Globus pallidus (tissue), 1 donor: ENCODE results near the gene SERF2.
"Not testable (repeated sequence)": the region's sequence is repeated elsewhere in the genome, so short reads cannot be mapped to it uniquely, and the experiment has no call there.

Source experiments
- DNase-seq: peaks from one replicate; pipeline ENCODE4 v3.0.0-alpha.2; 2015; ENCODE audit warnings: low spot score

Gene SERF2

DNA sequence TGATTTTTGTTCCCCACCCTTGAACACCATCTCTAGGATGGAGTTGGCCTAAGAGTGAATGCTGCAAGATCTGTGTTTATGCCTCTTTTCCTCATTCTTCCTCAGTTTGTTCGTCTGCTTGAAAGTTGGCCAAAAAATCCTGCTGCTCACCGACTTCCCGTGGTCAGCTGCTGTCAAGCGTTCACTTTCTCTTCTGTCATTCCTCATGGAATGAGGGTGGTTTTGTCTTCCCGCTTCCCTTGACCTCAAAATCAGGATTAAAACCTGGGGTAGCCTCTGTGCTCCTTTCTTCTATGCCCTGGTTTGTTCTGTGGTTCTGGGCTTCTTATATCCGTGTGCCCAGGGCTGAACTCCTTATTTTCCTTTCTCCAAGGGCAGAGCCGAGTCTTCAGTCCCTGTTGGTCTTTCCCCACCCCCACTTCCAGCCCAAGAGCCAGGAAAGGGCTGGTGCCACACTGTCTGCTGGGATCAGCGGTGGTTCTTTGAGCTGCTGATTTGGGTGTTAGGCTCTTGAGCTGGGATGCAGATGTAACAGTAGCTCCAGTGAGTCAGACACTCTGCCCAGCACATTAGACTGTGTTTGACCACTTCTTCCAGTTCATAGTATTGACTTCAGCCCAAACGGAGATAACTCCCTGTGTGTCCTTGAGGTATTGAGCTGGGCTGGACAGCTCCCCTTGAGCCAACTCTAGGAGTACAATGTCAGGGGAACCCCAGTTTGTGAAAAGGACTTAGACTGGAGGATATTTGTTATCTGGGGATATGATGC, 2.3 kb downstream of the SERF2 start:
- no peak for DNase-seq

DNA sequence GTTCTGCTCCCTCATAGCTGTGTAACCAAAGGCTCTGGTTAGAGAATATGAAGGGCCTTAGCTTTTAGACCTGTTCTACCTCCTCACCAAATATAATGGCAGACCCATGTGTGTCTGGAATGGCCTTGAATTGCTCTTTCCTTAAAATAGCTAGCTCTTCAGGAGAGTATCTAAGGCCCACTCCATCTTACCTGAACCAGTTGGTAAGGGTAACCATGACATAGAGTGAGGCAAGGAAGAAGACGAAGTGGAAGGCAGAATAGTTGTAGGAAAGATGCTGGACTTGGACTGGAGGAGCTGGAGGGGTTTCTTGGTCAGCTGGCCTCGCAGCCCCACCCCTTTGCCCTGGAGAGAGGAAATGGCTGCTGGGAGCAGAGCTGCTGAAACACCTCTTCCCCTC, 3.1 kb downstream of the SERF2 start:
- no peak for DNase-seq

DNA sequence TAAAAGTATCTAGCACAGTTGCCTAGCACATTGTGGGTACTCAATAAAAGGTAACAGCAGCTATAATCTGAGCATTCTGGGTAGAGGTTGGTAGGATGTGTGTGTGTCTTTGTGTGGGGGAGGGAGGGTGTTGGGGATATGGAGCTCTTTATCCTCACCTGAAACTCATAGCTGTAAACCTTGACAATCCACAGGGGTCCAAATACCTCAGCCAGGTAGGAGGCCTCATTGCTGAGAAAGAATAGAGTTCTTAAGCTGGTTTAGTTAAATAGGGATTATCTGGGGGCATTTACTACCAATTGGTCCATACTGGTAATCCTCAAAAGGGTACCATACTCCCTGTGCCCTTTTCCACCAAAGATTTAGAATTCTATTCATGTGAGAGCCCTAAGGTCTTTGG, 3.9 kb downstream of the SERF2 start:
- no peak for DNase-seq

DNA sequence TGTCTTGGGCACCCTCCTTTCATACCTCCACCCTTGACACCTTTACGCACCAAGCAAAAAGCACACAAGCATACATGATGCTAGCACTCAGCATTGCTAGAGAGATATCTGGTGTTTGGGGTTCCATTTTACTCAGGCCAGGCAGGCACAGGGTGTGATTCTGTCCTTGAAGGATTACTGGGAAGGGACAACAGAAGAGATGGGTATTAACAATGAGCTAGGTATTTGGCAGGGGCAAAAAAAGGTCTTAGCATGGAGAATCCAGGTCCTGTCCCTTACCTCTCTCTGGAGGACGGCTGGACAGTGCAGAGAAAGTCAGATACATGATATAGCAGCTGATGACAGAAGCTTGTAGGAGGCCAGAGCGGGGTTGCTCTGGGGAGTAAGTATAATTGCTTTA, 4.4 kb downstream of the SERF2 start:
- no peak for DNase-seq

DNA sequence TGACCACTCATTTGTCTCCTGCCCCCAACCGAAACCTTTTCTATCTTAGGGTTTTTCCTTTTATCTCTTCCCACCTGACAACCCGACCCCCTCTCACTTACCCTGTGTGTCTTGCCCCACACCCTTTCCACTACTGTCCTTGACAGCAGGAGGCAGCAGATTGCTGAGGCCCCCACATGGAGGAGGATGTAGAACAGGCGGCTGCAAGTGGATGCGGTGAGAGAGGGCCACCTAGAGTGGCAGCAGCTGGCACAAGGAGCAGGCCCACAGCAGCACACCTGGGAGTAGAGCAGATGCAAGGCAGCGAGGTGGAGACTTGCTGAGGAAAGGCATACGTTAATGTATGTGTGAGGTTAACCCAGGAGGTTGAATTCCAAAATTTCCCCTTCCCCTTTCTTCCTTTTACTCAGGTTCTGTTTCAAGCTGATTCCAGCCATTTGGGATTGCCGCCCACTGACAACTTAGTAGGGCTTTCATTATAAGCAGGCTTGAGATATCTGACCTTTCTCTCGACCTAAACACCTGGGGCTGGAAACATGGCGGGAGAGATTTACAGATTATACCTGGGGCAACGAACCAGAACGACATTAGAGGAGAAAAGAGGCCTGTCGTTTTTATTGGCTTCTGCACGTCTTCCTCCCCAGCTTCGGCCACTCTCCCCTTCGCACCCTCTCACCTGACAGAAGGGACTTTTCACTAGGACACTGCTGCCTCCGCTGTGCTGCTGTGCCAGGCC, 7.3 kb downstream of the SERF2 start:
- DNase-seq: no peak

DNA sequence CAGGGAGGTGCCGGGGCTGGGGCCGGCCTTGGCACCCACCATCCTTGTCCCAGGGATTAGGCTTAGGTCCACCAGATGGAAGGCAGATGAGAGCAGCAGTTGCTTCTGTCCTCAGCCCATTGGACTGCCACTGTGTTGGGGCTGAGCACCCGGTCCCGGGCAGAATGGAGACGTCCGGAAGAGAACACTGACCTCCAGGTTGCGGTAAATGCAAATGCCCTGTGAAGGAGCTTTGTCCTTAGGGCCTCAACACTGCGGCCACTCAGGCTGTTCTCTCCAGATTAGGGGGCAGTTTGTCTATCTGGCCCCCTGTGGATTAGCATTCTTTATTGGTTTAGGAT, 7.8 kb downstream of the SERF2 start, which contains the start of gene SERINC4:
SERINC4 (minus strand) TSS at position 276 of the 341 bp plus-strand sequence; CDS start at position 42, 234 bp downstream.
- DNase-seq: no peak

DNA sequence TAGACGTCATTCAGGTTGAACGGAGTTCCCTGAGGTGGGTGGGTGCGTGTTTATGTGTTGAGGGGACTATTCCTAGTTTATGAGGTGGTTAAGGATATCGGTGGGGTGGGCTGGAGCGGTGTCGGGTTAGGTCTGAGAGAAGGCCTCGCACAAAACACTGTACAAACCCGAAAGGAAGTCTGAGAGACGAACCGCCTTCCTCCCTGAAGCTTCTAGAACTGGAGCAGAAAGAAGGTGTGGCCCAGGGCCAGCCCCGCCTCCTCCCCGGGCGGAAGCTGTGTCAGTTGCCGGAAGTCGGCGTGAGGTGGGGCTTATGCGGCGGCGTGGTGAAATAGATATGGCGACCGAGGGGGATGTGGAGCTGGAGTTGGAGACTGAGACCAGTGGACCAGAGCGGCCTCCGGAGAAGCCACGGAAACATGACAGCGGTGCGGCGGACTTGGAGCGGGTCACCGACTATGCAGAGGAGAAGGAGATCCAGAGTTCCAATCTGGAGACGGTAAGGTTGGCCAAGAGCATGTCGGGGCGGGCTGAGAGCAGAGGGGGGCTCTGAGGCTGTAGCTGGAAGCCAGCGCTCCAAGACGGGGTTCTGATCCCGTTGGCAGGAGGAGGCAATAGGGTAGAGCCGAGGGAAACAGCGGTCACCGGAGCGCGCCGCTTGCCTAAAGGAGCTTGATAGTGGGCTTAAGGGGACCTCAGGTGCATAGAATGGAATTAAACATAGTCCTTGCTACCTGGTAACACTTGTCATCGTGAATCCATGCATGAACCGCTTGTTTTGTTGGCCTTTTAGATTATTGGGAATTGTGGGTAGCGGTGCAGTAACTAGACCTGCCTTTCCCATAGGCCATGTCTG, 8.4 kb downstream of the SERF2 start, which contains the start of gene HYPK:
HYPK (plus strand) TSS at position 314 of the 856 bp plus-strand sequence; CDS start at position 338, 24 bp downstream.
- peak; percentile 94 for DNase-seq

DNA sequence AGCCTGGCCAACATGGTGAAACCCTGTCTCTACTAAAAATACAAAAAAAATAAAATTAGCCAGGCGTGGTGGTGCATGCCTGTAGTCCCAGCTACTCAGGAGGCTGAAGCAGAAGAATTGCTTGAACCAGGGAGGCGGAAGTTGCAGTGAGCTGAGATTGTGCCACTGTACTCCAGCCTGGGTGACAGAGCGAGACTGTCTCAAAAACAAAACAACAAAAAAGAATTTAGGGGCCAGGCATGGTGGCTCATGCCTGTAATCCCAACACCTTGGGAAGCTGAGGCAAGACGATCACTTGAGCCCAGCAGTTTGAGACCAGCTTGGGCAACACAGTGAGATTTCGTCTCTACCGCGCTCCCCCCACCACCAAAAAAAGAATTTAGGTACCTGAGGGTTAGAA, 10.6 kb downstream of the SERF2 start:
- DNase-seq: not testable (repeated sequence)

DNA sequence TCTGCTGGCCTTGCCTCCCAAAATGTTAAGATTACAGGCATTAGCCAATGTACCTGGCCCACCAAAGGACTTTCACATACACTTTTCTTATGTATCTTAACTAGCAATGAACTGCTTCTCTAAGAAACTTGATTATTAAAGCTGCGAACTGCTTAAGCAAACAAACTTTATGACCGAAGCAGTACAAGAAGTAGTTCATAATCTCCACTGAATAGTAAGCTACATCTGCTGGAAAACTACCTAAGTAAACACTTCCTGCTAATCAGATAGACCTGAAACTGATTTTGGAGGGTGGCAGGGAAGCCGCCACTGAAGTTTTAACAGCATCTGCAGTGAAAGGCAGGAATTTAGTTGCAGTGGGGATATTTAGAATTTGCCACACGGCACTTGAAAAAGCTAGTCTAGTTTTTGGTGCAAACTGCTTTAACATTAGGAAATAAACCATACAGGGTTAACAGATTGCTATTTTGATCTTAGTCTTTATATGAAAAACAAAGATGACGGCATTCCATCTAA, 16.4 kb downstream of the SERF2 start:
- no peak for DNase-seq

DNA sequence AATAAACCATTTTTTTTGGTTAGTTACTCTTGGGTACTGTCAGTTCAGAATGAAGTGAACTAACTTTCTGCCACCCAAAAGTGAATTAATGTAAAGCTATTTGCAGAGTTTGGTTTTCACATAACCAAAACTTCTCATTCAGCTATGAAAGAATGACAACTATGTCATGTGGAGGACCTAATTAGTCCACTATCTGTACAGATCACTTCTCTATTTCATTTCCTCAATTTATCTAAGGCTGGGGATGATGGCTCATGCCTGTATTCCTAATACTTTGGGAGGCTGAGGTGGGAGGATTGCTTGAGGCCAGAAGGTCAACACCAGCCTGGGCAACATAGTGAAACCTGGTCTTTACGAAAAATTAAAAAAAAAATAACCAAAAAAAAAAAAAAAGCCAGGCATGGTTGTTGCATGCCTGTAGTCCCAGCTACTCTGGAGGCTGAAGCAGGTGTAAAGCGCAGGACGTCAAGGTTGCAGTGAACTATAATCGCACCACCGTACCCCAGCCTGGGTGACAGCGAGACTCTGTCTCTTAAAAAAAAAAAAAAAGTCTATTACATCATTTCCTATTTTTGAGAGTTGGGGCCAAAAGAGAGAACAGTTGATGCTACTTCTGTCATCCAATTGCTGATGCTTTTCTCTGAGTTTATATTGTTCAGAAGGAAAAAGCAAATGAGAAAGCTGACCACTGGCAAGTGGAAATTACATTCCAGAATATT, 17.0 kb downstream of the SERF2 start:
- no peak for DNase-seq

DNA sequence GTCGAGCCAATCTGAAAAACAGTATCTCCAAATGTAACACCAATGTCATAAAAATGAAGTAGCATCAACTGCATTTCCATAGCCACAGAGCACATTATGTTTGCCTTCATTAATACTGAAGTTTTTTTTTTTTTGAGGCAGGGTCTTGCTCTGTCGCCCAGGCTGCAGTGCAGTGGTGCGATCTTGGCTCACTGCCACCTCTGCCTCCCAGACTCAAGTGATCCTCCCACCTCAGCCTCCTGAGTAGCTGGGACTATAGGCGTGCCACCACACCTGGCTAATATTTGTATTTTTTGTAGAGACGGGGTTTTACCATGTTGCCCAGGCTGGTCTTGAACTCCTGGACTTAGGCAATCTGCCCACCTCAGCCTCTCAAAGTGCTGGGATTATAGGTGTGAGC, 22.9 kb downstream of the SERF2 start:
- DNase-seq: not testable (repeated sequence)

DNA sequence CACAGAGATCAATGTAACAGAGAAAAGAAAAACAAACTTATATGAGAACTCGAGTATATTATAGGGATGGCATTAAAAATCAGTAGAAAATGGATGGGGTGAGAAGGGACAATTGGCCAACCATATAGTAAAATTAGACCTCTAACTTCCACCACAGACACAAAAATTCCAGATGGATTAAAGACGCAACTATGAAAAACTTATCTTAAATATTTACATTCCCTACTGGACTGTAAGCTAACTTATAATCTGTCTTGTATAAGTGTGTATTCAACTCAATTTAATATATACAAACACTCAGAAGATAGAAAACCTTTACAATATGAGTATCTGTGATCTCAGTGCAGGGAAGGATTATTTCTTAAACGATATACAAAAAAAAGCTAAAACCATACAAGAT, 29.4 kb downstream of the SERF2 start:
- DNase-seq: no peak

DNA sequence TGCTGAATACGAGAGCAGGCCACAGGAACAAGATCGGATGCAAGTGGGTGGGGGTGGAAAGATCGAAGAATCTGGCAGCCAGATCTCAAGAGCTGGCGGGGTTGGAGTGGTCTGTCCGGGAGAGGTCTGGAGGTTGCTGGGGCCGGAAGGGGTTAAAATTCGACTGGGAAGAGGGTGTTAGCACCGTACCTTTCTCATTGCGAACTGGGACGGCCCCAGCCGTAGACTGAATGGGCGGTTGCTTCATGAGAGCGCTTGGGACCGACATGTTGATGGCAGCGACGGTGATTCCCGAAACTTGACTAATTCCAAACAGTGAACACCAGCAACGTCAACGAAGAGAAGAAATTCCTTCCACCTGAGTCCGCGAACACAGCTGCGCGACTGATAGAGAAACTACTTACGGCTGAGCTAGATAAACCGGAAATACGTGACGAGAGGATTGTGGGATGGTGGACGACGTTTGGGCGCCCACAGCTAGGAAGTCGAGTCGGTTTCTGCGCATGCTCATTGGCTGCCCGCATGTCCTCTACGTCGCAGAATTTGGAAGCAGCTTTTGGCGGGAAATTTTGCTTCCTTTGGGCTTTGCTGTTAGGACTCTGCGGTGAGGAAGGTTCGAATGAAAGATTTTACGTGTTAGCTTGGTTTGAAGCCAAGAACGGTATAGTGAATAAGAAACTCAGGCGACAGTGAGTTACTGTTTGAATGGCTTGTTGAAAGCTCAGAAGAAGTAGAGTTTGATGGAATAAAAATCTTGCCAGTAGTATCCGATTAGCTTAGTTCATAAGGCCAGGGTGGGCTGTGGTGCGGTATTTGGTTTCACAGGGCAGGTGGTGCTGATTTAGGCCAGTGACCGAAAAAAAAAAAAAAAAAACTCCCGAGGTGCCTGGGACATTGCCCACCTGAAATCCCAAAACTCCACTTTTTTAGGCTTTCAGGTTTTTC, 32.5 kb downstream of the SERF2 start, which contains the start of gene MFAP1:
MFAP1 (minus strand) TSS at position 389 of the 945 bp plus-strand sequence; CDS start at position 268, 121 bp downstream.
- DNase-seq: peak; percentile 96

DNA sequence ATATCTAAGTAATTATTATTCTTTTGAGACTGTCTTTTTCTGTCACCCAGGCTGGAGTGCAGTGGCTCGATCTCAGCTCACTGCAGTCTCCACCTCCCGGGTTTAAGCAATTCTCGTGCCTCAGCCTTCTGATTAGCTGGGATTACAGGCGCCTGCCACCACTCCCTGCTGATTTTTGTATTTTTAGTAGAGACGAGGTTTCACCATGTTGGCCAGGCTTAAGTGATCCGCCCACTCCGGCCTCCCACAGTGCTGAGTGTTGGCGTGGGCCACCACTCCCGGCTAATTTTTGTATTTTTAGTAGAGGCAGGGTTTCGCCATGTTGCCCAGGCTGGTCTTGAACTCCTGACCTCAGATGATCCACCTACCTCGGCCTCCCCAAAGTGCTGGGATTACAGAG, 33.2 kb downstream of the SERF2 start:
- not testable (repeated sequence) for DNase-seq

DNA sequence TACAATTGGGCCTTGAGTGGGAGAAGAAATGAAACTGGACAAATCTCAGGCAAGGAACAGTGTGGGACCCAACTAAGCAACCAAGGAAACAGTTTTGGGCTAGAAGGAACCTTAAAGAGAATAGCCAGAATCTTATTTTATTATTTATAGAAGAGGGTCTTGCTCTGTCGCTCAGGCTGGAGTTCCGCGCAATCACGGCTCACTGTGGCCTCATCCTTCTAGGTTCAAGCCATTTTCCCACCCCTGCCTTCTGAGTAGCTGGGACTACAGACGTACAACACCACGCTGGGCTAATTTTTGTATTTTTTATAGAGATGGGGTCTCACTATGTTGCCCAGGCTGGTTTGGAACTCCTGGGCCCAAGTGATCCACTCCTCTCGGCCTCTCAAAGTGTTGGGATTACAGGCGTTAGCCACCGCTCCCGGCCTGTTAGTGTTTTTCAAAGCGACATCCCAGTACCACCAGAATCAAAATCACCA, 33.9 kb downstream of the SERF2 start:
- DNase-seq: no peak

DNA sequence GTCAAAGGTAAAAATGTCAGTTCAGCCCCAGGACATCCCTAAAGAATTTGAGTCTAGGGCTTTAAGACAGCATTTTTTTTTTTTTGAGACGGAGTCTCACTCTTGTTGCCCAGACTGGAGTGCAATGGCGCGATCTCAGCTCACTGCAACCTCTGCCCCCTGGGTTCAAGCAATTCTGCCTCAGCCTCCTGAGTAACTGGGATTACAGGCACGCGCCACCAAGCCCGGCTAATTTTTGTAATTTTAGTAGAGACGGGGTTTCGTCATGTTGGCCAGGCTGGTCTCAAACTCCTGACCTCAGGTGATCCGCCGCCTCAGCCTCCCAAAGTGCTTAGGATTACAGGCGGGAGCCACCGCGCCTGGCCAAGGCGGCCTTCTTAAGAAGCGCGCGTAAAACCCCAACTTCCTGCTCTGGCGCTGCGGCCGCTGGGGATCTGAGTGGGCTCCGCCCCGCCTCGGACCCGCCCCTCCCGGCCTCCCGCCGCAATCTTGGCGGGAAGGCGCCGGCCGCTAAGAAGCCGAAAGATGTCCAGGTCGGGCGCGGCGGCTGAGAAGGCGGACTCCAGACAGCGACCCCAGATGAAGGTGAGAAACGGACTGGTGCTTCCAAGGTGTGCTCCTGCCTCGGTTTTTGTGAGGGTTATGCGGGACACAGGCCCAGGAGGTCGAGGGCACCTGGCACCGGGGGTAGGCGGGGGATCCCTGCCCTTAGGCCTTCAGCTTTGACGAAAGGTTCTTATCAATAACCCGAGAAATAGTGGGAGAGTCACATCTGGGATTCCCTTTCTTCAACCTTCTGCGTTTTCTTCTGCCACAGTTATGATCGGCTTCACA, 34.6 kb downstream of the SERF2 start, which contains the start of gene WDR76:
WDR76 (plus strand) TSS at position 495 of the 834 bp plus-strand sequence; CDS start at position 526, 31 bp downstream.
- DNase-seq: peak; percentile 47

DNA sequence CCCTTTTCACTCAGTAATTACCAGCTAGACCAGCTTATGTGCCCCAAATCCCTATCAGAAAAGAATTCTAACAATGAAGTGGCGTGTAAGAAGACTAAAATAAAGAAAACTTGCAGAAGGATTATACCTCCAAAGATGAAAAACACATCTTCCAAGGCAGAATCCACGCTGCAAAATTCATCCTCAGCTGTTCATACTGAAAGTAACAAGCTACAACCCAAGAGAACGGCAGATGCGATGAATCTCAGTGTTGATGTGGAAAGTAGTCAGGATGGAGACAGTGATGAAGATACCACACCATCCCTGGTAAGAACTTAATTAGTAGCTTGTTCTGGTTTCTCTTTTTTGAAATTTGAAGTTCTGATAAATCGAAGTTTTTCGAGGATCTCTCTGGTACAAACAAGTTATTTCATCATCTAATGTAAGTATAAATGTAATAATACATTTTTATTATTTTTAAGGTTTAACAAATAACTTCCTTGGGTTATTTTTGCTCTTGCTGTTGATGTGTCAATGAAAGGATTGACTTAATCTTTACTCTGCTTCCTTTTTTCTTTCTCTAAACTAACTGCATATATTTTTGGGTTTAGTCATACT, 36.0 kb downstream of the SERF2 start:
- DNase-seq: no peak

DNA sequence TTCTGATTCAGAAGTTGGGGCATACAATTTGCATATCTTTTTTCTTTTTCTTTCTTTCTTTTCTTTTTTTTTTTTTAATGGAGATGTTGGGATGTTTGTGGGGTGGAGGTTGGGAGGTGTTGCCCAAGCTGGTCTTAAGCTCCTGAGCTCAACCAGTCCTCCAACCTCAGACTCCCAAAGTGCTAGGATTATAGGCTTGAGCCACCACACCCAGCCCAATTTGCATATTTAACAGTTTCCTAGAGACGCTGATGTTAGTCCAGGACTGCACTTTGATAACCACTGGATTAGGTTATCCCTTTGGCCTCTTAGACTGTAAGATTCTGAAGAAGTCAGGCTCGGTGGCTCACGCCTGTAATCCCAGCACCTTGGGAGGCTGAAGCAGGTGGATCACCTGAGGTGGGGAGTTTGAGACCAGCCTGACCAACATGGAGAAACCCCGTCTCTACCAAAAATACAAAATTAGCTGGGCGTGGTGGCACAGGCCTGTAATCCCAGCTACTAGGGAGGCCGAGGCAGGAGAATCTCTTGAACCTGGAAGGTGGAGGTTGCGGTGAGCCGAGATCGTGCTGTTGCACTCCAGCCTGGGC, 37.9 kb downstream of the SERF2 start:
- DNase-seq: not testable (repeated sequence)
